Left colon (tissue), 2 donors: ENCODE measurements around the gene KCNIP1. TPM values are rescaled to one million over a fixed set of nuclear protein-coding genes. Genes with fewer than 3 reads are reported as not detected.

ENCODE experiments used
- ATAC-seq: fragments of 200-7000 bp; cut with Tn5 transposase; one replicate; pipeline ENCODE4 v1.9.1; 2020; ENCODE audit warnings: mild to moderate bottlenecking, moderate library complexity
- DNase-seq, 2 donors: peaks; one replicate each; pipeline ENCODE4 v3.0.0-alpha.2; 2020
- intact Hi-C, 2 donors: fragments of 100-400 bp; cut with DNase I in 1 of 2; cut with micrococcal nuclease in 1 of 2; formaldehyde crosslinking; loops; one replicate each; pipeline versions ENCODE4 v1.11.2 to v1.14.0; 2022; cut with DNase I, micrococcal nuclease
- total RNA-seq, 2 donors: library from RNA; stranded (reverse); fragmentation: NEBNext Ultra II Directional; extraction: Animal tissue kit (Norgen Biotek cat#: 25700); gene quantifications; one replicate each; pipeline ENCODE4 v1.2.1, GENCODE V29; 2021
- donor health status: DM: no; HTN: no; CAD: no.
- donor health status: DM: yes; HTN: yes; CAD: no.

KCNIP1 gene
- total RNA-seq, 2 donors from 2014 or later, result 0.22 TPM; not detected in 1

DNA sequence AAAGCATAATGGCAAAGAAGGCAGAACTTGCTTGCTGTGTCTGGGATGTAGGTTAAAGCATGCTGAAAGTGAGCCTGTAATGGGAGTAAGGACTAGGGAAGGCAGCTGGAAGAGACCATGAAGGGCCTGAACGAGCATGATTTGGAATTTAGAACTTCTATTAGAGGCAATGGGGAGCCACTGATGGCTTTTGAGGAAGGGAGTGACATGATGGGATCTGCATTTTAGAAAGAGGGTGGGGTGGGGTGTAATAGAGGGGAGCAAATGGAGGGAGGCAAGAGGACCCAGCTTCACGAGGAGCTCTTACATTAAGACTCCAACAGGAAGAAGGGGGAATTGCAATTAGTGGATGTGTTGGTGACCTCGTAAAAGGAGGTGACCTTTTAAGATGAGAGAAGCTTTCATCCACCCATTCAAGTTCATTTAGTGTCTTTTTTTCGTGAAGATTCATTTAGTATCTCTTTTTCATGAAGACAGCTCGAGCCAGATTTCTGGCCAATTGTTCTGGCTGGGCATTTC lies 266.1 kb downstream of the KCNIP1 start:
- ATAC-seq (no peak), DNase-seq (no peak)
- intact Hi-C loops, result no loop called here

- no peak for ATAC-seq
- DNase-seq, result no peak
- intact Hi-C loops, result no loop called here
These were observed 267.7 kb downstream of the KCNIP1 start for GRCh38 chr5:170771496-170771895.

DNA sequence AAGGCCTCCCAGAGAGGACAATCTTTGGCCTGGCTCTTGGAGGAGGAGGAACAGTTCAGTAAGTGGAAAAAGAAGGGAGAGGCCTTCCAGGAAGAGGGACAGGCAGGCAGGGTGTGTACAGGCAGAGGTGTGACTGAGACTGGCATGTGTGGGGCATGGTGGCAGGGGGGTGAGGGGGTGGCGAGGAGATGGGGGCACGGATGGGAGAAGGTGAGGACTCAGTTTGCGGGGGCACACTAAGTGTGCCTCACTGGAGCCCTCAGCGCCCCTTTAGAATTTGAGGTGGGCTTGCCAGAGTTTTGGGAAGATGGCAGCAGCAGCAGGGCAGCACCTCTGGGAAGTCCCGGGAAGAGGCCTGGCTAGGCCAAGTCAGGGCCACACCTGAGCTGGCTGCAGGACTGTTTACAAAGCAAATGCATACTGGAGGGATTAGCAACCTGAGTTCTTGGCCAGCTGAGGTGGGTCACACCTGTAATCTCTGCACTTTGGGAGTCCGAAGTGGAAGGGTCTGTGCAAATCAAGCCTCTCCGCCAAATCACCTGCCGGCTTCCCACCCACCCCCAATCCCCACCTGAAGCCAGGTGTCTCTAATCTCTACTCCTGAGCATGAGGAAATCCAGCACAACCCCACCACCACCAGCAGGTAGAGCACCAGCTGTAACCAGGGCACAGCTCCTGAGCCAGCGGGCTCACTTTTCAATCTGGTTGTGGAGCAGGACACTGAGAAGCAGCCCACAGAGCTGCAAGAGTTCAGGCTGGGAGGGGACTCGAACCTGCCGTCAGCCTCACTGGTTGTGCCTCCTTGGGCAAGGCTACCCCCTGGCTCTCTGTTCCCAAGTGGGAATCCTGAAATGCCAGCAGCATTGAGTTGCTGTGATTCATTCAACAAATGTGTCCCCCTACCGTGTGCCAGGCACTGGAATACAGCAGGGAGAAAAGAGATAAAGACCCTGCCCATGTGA lies 269.5 kb downstream of the KCNIP1 start:
- DNase-seq, result peak; percentile 21 to 72
- intact Hi-C loops, result no loop called here

DNA sequence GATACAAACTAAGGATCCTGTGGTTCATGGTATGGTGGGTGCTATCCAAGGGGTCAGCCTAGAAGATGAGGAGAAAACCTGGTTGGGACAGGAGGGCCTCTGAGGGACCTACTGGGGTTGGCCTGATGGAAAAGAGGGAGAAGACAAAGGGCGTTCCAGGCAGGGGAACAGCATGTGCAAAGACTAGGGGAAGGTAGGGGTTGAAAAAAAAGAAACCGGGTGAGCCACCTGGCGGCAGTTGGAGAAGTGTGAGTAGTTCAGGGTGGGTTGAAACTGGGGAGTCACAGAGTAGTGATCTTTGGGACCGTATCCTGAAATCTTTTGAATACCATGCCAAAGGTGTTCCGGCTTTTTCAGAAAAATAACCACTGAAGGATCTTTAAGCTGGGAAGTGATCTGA lies 271.0 kb downstream of the KCNIP1 start:
- no peak for ATAC-seq
- intact Hi-C loops, result no loop called here

More for the DNA sequence above, 269.5 kb downstream of the KCNIP1 start:
- ATAC-seq, result peak; percentile 90

DNA sequence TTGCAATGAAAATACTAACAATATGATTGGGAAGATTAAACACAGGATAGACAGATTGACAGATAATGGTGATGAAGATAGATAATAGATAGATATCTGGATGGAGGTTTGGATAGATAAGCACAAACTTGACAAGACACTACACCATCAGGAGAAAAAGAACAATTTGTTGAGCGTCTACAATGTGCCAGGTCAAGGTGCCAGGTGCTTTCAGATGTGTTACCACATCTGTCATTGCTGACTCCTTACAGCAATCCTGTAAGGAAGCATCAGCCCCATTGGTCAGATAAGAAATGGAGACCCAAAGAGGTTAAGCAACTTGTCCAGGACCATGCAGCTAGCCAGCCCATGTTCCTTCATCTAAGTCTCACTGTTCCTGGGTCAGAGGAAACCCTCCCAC lies 278.1 kb downstream of the KCNIP1 start:
- intact Hi-C loops, result no loop called here
- ATAC-seq, result no peak
- DNase-seq, result no peak

More for the DNA sequence above, 271.0 kb downstream of the KCNIP1 start:
- no peak for DNase-seq

- ATAC-seq, result peak; percentile 78
- intact Hi-C loops, result no loop called here
- DNase-seq, result peak; percentile 66 to 68
These were observed 278.6 kb downstream of the KCNIP1 start for GRCh38 chr5:170782438-170782837.

DNA sequence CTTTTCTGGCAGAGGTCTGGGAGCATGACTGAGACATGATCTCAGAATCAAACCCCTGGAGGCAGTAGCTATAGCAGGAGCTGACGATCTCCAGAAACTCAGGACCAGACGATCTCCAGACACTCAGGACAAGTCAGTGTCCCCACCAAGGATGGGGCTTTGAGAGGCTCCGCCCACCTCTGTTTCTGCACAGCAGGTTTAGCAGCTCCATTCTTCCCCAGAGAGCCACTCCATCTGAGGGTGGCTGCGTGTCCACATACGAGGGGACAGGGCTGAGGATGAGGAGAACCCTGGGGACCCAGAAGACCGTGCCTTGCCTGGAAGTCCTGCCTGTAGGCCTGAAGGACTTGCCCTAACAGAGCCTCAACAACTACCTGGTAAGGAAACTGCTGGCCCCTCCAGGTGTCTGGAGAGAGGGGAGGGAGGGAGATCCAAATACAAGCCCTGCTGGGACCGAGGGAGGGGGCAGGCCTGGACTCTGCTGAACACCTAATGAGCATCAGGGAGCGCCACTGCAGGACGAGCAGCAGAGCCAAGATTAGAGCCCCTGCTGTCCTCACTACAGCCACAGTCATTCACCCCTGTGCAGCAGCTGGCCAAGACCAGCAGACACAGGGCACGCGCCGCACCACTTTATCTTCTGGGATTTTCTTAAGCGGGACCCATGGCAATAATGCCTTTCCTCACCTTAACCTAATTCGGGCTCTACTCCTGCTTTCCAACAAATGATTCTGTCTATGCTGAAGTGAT lies 279.9 kb downstream of the KCNIP1 start, which contains the start of gene GABRP:
Gene GABRP, plus strand, starts transcription at position 228 of the 750 bp plus-strand sequence. CDS start 4,891 bp downstream, outside the sequence.
- ATAC-seq (no peak), DNase-seq (no peak)
- intact Hi-C loops, result no loop called here

- DNase-seq (no peak), ATAC-seq (no peak)
- intact Hi-C loops, result no loop called here
These were observed 281.6 kb downstream of the KCNIP1 start for GRCh38 chr5:170785416-170785815.

Other genes starting within 250 kb of the KCNIP1 start
- gene LCP2, start 206.2 kb upstream of the KCNIP1 start, total RNA-seq, result 10 to 100 TPM in 1 of 2 donors, 1 to 10 TPM in 1; 5.9 to 15.5 TPM
- gene KCNMB1, start 114.7 kb upstream of the KCNIP1 start, total RNA-seq, result 1 to 10 TPM in 1 of 2 donors, under 1 TPM in 1; 0.55 to 6.9 TPM